ENCODE results near the gene TMEM163.
"Not testable (repeated sequence)": the region's sequence is repeated elsewhere in the genome, so short reads cannot be mapped to it uniquely, and the experiment has no call there.

The TMEM163 gene

GRCh38 chr2:134723742-134724141 is 4.9 kb upstream of the TMEM163 start:
- DNase-seq (ENCODE audit: low read depth): not testable (repeated sequence)

GRCh38 chr2:134722728-134723127 is 3.9 kb upstream of the TMEM163 start:
- no peak for DNase-seq (ENCODE audit: low read depth)

GRCh38 chr2:134721596-134721995 is 2.8 kb upstream of the TMEM163 start:
- DNase-seq (ENCODE audit: low read depth): no peak

GRCh38 chr2:134718023-134718816 is 580 bp downstream of the TMEM163 start:
- no peak for DNase-seq (ENCODE audit: low read depth)

GRCh38 chr2:134717286-134718022 is 1.3 kb downstream of the TMEM163 start:
- no peak for DNase-seq (ENCODE audit: low read depth)

GRCh38 chr2:134716721-134717243 is 2.0 kb downstream of the TMEM163 start:
- DNase-seq (ENCODE audit: low read depth): no peak

GRCh38 chr2:134715932-134716643 is 2.7 kb downstream of the TMEM163 start:
- no peak for DNase-seq (ENCODE audit: low read depth)

- DNase-seq (ENCODE audit: low read depth): no peak
Observed at GRCh38 chr2:134714228-134714627, 4.6 kb downstream of the TMEM163 start.

- no peak for DNase-seq (ENCODE audit: low read depth)
Observed at GRCh38 chr2:134713606-134714005, 5.2 kb downstream of the TMEM163 start.

GRCh38 chr2:134713176-134713575 is 5.6 kb downstream of the TMEM163 start:
- no peak for DNase-seq (ENCODE audit: low read depth)

GRCh38 chr2:134712736-134713135 is 6.1 kb downstream of the TMEM163 start:
- no peak for DNase-seq (ENCODE audit: low read depth)

GRCh38 chr2:134712299-134712698 is 6.5 kb downstream of the TMEM163 start:
- DNase-seq (ENCODE audit: low read depth): no peak

- DNase-seq (ENCODE audit: low read depth): no peak
Observed at GRCh38 chr2:134711692-134712091, 7.1 kb downstream of the TMEM163 start.

- no peak for DNase-seq (ENCODE audit: low read depth)
Observed at GRCh38 chr2:134707330-134707676, 11.5 kb downstream of the TMEM163 start.

- no peak for DNase-seq (ENCODE audit: low read depth)
Observed at GRCh38 chr2:134706587-134707329, 12.0 kb downstream of the TMEM163 start.

- no peak for DNase-seq (ENCODE audit: low read depth)
Observed at GRCh38 chr2:134705861-134706586, 12.8 kb downstream of the TMEM163 start.

GRCh38 chr2:134704173-134704572 is 14.6 kb downstream of the TMEM163 start:
- DNase-seq (ENCODE audit: low read depth): no peak

- no peak for DNase-seq (ENCODE audit: low read depth)
Observed at GRCh38 chr2:134703426-134703825, 15.4 kb downstream of the TMEM163 start.

- DNase-seq (ENCODE audit: low read depth): no peak
Observed at GRCh38 chr2:134700730-134701129, 18.1 kb downstream of the TMEM163 start.

- DNase-seq (ENCODE audit: low read depth): no peak
Observed at GRCh38 chr2:134694411-134694810, 24.4 kb downstream of the TMEM163 start.

Data from T-helper 22 cell (primary cell).